Neural crest cell (in vitro differentiated cells): ENCODE measurements around the gene PPP1R13B. TPM values are rescaled to one million over a fixed set of nuclear protein-coding genes. Genes with fewer than 3 reads are reported as not detected.

Source experiments
- DNase-seq: peaks from one replicate; pipeline ENCODE4 v3.0.0; 2021; ENCODE audit warnings: low read depth, mixed read lengths, low spot score
- H3K27ac Mint-ChIP-seq: one replicate; pipeline ENCODE4 v1.8.0; 2021; ENCODE audit warnings: mild to moderate bottlenecking, mixed read lengths; ENCODE audit not compliant: unreplicated experiment
- H3K27me3 Mint-ChIP-seq: 2 replicates; pipeline ENCODE4 v1.8.0; 2021; ENCODE audit warnings: low read depth, mild to moderate bottlenecking, mixed read lengths
- H3K36me3 Mint-ChIP-seq: 2 replicates; pipeline ENCODE4 v1.8.0; 2021; ENCODE audit warnings: low read depth, mild to moderate bottlenecking, mixed read lengths
- H3K4me1 Mint-ChIP-seq: 2 replicates; pipeline ENCODE4 v1.8.0; 2021; ENCODE audit warnings: mixed read lengths
- H3K4me3 Mint-ChIP-seq: one replicate; pipeline ENCODE4 v1.8.0; 2021; ENCODE audit warnings: mild to moderate bottlenecking, mixed read lengths
- H3K9me3 Mint-ChIP-seq: 2 replicates; pipeline ENCODE4 v1.8.0; 2021; ENCODE audit warnings: mixed read lengths
- total RNA-seq: library from RNA; stranded (reverse); gene quantifications from 2 replicates; pipeline ENCODE4 v1.2.1, GENCODE V29; 2021
- TF ChIP-seq, protein P1 (sequence below): fragments of 200-600 bp; sonication (generic); conservative IDR thresholded peaks from 2 replicates; pipeline ENCODE4 v1.5.0; 2021; ENCODE audit warnings: antibody characterized with exemption, mild to moderate bottlenecking

PPP1R13B gene
- total RNA-seq, 1 donor from 2014 or later: 6.8 TPM

DNA sequence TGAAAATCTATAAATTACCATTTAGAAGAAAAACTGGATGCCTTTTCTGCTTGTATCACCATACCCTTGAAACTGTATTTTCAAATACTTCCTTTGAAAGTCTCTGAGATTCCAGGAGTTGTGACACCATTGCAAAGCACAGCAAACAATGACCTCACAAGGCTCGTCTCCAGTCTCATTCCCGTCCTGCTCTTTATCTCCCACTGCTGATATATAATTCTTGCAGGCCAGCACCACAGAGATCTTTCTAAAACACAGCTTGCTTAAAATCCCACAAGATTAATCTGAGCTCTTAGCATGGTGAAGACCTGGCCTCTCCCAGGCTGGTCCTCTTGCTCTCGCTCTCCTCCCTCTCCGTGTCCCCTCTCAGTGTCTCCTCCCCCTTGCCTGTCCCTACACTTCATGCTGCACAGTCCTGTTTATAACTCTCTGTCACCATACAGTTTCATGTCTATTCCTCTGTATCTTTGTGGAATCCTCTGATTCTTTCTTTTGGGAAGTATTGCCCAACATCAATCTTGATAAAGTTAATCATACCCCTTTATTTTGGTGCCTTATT, 80.0 kb downstream of the PPP1R13B start:
- peaks cover 5% of the 10 kb centered on the region for H3K9me3 Mint-ChIP-seq
- no peak overlapping the region for H3K27ac Mint-ChIP-seq
- H3K27me3 Mint-ChIP-seq: no peaks in the 10 kb centered on the region
- no peak for DNase-seq
- H3K36me3 Mint-ChIP-seq: no peaks in the 10 kb centered on the region
- H3K4me3 Mint-ChIP-seq: no peak overlapping the region
- TF ChIP-seq, protein P1, sequence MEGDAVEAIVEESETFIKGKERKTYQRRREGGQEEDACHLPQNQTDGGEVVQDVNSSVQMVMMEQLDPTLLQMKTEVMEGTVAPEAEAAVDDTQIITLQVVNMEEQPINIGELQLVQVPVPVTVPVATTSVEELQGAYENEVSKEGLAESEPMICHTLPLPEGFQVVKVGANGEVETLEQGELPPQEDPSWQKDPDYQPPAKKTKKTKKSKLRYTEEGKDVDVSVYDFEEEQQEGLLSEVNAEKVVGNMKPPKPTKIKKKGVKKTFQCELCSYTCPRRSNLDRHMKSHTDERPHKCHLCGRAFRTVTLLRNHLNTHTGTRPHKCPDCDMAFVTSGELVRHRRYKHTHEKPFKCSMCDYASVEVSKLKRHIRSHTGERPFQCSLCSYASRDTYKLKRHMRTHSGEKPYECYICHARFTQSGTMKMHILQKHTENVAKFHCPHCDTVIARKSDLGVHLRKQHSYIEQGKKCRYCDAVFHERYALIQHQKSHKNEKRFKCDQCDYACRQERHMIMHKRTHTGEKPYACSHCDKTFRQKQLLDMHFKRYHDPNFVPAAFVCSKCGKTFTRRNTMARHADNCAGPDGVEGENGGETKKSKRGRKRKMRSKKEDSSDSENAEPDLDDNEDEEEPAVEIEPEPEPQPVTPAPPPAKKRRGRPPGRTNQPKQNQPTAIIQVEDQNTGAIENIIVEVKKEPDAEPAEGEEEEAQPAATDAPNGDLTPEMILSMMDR: no peak
- peaks cover 11% of the 10 kb centered on the region for H3K4me1 Mint-ChIP-seq

GRCh38 chr14:103765526-103765925, 81.8 kb downstream of the PPP1R13B start:
- Mint-ChIP-seq H3K36me3 (no peaks in the 10 kb centered on the region), H3K27me3 (no peaks in the 10 kb centered on the region), H3K4me3 (no peak overlapping the region), H3K4me1 (peaks cover 17% of the 10 kb centered on the region), H3K27ac (no peak overlapping the region), H3K9me3 (peaks cover 5% of the 10 kb centered on the region)
- TF ChIP-seq, protein P1: no peak
- DNase-seq: no peak

DNA sequence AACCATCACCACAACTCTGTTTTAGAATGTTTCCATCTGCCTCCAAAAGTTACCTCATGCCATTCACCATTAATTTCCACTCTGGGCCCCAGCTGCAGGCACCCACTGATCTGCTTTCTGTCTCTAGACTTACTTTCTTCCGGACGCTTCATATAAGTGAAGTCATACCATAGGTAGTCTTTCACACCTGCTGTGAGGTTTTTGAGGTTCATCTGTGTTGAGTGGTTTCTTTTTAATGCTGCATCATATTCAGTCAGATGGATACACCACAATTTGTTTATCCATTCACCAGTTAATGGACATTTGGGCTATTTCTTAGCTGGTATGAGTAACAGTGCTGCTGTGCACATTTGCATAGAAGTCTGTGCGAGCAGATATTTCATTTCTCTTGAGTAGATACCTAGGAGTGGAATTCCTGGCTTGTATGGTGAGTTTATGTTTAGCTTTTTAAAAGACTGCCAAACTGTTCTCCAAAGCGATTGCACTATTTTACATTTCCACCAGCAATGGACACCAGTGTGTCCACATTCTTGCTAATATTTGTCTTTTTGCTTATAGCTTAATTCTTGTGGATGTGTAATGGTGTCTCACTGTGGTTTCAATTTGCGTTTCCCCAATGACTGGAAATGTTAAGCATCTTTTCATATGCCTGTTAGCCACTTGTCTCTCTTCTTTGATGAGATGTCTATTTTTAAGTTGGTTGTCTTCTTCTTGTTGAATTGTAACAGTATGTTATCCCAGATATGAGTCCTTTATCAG, 83.5 kb downstream of the PPP1R13B start:
- H3K27ac Mint-ChIP-seq: no peak overlapping the region
- no peaks in the 10 kb centered on the region for H3K27me3 Mint-ChIP-seq
- no peak overlapping the region for H3K4me3 Mint-ChIP-seq
- no peaks in the 10 kb centered on the region for H3K36me3 Mint-ChIP-seq
- TF ChIP-seq, protein P1: no peak
- peaks cover 20% of the 10 kb centered on the region for H3K4me1 Mint-ChIP-seq
- no peak for DNase-seq
- H3K9me3 Mint-ChIP-seq: peaks cover 5% of the 10 kb centered on the region

GRCh38 chr14:103762541-103762940, 84.8 kb downstream of the PPP1R13B start:
- no peaks in the 10 kb centered on the region for H3K27me3 Mint-ChIP-seq
- H3K36me3 Mint-ChIP-seq: no peaks in the 10 kb centered on the region
- TF ChIP-seq, protein P1: no peak
- H3K4me1 Mint-ChIP-seq: peaks cover 20% of the 10 kb centered on the region
- peaks cover 5% of the 10 kb centered on the region for H3K9me3 Mint-ChIP-seq
- no peak for DNase-seq
- H3K27ac Mint-ChIP-seq: peak overlapping the region; percentile 43
- H3K4me3 Mint-ChIP-seq: no peak overlapping the region

DNA sequence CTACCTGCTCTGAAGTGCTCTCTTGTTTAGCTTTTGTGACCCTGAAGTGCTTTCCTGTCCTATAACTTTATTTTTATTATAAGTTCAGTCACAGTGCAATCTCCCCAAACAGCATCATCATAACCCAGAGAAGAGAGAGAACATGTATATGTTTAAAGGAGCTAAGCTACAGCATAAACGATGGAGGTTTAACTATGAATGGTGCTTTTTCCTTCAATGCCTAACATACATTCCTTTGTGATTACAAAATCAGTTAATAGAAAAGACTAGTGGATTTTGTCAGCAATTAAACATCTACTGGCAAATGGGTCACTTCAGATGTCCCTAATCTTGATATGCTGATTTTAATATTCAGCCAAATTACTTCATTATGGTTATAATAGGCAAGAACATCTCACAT, 85.3 kb downstream of the PPP1R13B start:
- Mint-ChIP-seq H3K4me1 (peaks cover 20% of the 10 kb centered on the region), H3K27me3 (no peaks in the 10 kb centered on the region), H3K36me3 (no peaks in the 10 kb centered on the region), H3K4me3 (no peak overlapping the region), H3K9me3 (peaks cover 5% of the 10 kb centered on the region), H3K27ac (no peak overlapping the region)
- DNase-seq: no peak
- TF ChIP-seq, protein P1: no peak
